Left colon (tissue), 2 donors: ENCODE measurements around the gene FGFBP1. TPM values are rescaled to one million over a fixed set of nuclear protein-coding genes. Genes with fewer than 3 reads are reported as not detected.

Experiments
- ATAC-seq: fragments of 200-7000 bp; cut with Tn5 transposase; one replicate; pipeline ENCODE4 v1.9.1; 2020; ENCODE audit warnings: mild to moderate bottlenecking, moderate library complexity
- DNase-seq, 2 donors: peaks; one replicate each; pipeline ENCODE4 v3.0.0-alpha.2; 2020
- intact Hi-C, 2 donors: fragments of 100-400 bp; cut with DNase I in 1 of 2; cut with micrococcal nuclease in 1 of 2; formaldehyde crosslinking; loops; one replicate each; pipeline versions ENCODE4 v1.11.2 to v1.14.0; 2022; cut with DNase I, micrococcal nuclease
- total RNA-seq, 2 donors: library from RNA; stranded (reverse); fragmentation: NEBNext Ultra II Directional; extraction: Animal tissue kit (Norgen Biotek cat#: 25700); gene quantifications; one replicate each; pipeline ENCODE4 v1.2.1, GENCODE V29; 2021
- donor health status: DM: no; HTN: no; CAD: no.
- donor health status: DM: yes; HTN: yes; CAD: no.

Gene FGFBP1
- total RNA-seq, 2 donors from 2014 or later: 39.8 to 82.8 TPM

DNA sequence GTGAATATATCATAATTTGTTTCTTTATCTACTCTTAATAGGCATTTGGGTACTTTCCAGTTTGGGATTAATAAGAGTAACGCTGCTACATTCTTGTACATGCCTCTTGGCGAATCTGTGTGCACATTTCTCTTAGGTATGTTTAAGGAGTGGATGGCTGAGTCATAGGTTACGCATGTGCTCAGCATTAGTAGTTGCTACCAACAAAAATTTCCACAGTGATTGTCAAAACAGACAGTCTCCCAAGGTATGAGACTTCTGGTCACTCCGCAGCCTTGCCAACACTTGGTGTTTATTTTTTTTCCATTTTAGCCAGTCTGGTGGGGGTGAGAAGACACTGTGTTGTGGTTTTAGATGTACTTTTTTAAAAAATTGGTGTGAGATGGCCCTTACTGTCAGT, 44.6 kb downstream of the FGFBP1 start:
- ATAC-seq: no peak
- DNase-seq: no peak
- intact Hi-C loops: no loop called here

DNA sequence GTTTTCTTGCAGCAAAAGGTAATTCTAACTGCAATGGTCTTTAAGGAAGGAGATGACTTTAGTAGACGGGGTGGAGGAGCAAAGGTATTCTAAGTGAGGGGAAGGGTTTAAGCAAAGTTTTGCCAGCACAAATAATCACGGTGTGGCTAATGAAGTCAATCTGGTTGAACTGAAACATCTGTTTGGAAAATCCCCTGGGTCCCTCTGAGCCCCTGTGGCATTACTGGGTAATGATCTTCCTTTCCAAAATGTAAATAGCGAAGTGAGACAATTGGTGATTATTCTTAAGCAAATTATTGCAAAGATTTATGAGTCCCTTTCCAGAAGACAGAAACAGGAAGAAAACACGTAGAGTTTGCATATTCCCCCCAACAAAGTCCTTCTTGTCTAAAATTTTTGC, 47.2 kb downstream of the FGFBP1 start:
- ATAC-seq: no peak
- DNase-seq: no peak
- intact Hi-C loops: no loop called here

DNA sequence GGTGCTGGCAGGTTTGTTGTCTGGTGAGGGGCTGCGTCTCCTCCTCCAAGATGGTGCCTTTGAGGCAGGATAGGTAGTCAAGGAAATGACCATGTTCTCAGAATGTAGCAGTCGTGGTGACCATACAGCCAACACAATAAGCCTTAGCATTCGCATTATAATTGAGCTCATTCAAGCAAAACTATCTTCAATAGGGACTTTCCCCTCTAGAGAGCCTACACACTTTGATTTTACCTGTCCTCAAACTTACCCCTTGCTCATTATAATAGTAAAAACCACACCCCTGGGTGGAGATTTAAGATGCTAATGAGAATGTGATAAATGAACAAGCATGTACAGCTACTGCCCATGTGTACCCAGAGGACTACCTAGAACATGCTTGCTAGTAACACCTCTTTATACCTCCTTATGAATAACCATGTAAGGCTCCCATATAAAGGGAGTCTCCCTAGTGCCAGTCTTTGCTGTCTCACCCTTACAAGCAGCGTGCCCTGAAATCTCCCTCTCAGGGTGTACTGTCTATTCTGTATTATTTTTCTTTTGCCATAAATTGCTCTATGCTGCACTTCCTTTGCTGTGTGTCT, 48.2 kb downstream of the FGFBP1 start:
- no peak for DNase-seq
- intact Hi-C loops: no loop called here
- no peak for ATAC-seq

GRCh38 chr4:15888515-15888914, 50.0 kb downstream of the FGFBP1 start:
- intact Hi-C loops: loop anchor here in 1 of 2 donors (10.0 kb wide), 1 partner anchor 66 kb away; no protein-coding TSS in a partner anchor
- no peak for DNase-seq
- no peak for ATAC-seq

Other genes starting within 250 kb of the FGFBP1 start
- gene BST1, start 235.7 kb downstream of the FGFBP1 start, total RNA-seq: 10 to 100 TPM; 11.4 to 11.9 TPM
- 1 to 10 TPM; 1.1 to 5.7 TPM for gene CD38, start 160.4 kb downstream of the FGFBP1 start, total RNA-seq
- under 1 TPM; 0.49 to 0.75 TPM for gene FGFBP2, start 24.4 kb upstream of the FGFBP1 start, total RNA-seq
- gene PROM1, start 145.3 kb upstream of the FGFBP1 start, total RNA-seq: 100 to 1,000 TPM in 1 of 2 donors, 10 to 100 TPM in 1; 84.1 to 121 TPM